Muscle of leg (tissue), 16 donors: ENCODE data around the gene CLEC4D. TPM values are rescaled to one million over a fixed set of nuclear protein-coding genes. Genes with fewer than 3 reads are reported as not detected.

Experiments
- DNase-seq: peaks from one replicate; pipeline ENCODE4 v3.0.0; 2013
- H3K27ac ChIP-seq: one replicate; pipeline ENCODE4 v1.5.1; 2013; ENCODE audit warnings: mild to moderate bottlenecking, low read length, control low read depth
- H3K27me3 ChIP-seq: one replicate; pipeline ENCODE4 v1.6.1; 2013; ENCODE audit warnings: low read length; ENCODE audit not compliant: control insufficient read depth, insufficient read depth
- H3K36me3 ChIP-seq: one replicate; pipeline ENCODE4 v1.6.1; 2013; ENCODE audit warnings: low read length; ENCODE audit not compliant: control insufficient read depth, insufficient read depth
- H3K4me1 ChIP-seq: one replicate; pipeline ENCODE4 v1.6.1; 2013; ENCODE audit warnings: low read length; ENCODE audit not compliant: control insufficient read depth, insufficient read depth
- H3K4me3 ChIP-seq: one replicate; pipeline ENCODE4 v1.5.1; 2013; ENCODE audit warnings: low read length, control low read depth
- H3K9me3 ChIP-seq: replicated peaks from 2 replicates; pipeline ENCODE4 v1.6.1; 2013; ENCODE audit warnings: low read depth, low read length; ENCODE audit not compliant: control insufficient read depth
- WGBS: methylation state at CpG from one replicate; pipeline ENCODE4 v1.1.5; 2013; ENCODE audit warnings: missing lambda C conversion rate; ENCODE audit not compliant: insufficient coverage; 5-methylcytosine and 5-hydroxymethylcytosine counted together
- long read RNA-seq, 11 donors: transcript quantifications; one replicate each; lab custom pipeline, GENCODE V29; 2026
- polyA plus RNA-seq, 8 donors: library from polyadenylated mRNA; unstranded; fragments of 120-200 nt; gene quantifications; one replicate each; pipeline versions ENCODE4 v1.2.1 to v1.2.3, GENCODE V29; 2013; ENCODE audit warnings: inconsistent platforms in 1 of 8, low replicate concordance in 1 of 8; ENCODE audit not compliant: insufficient read length in 8 of 8, insufficient read depth in 1 of 8
- total RNA-seq: library from RNA; stranded (reverse); fragments of 120-200 nt; gene quantifications from one replicate; pipeline ENCODE4 v1.2.4, GENCODE V29; 2013

CLEC4D gene
- total RNA-seq (not detected), polyA plus RNA-seq (under 1 TPM in 1 of 8 donors, not detected in 7; 0.08 TPM)
- long read RNA-seq, donor 1, result 0 reads
- long read RNA-seq, donor 2, result 0 reads
- long read RNA-seq, donor 3, result 0 reads
- long read RNA-seq, donor 4, result 0 reads
- long read RNA-seq, donor 5, result 0 reads
- long read RNA-seq, donor 6, result 0 reads
- long read RNA-seq, donor 7, partial matches to known transcripts, result 0 of 1 reads
- long read RNA-seq, donor 7, other reads (novel, unspliced or antisense), result 0 of 1 reads
- long read RNA-seq, donor 8, partial matches to known transcripts, result 0 of 1 reads
- long read RNA-seq, donor 8, other reads (novel, unspliced or antisense), result 0 of 1 reads
- long read RNA-seq, donor 9, result 0 reads
- long read RNA-seq, donor 10, result 0 reads
- long read RNA-seq, donor 11, result 0 reads

- no CpG with 5 or more reads among the region's 4 CpGs for WGBS
- Histone ChIP-seq H3K36me3 (no peaks in the 10 kb centered on the region), H3K4me1 (no peaks in the 10 kb centered on the region), H3K27ac (no peak within 1 kb of the TSS), H3K4me3 (no peak within 1 kb of the TSS), H3K27me3 (no peaks in the 10 kb centered on the region), H3K9me3 (no peaks in the 10 kb centered on the region)
- DNase-seq, result no peak
Measured at GRCh38 chr12:8513256-8513655, at the start of gene CLEC4D. TSS of gene CLEC4D (plus strand) at chr12:8513503. CDS start at chr12:8513733, 230 bp downstream.

- no peaks in the 10 kb centered on the region for H3K27me3 ChIP-seq
- H3K4me3 ChIP-seq, result no peak overlapping the region
- DNase-seq, result no peak
- H3K4me1 ChIP-seq, result no peaks in the 10 kb centered on the region
- no CpG with 5 or more reads among the region's 2 CpGs for WGBS
- H3K36me3 ChIP-seq, result no peaks in the 10 kb centered on the region
- no peaks in the 10 kb centered on the region for H3K9me3 ChIP-seq
- no peak overlapping the region for H3K27ac ChIP-seq
Measured at GRCh38 chr12:8465301-8465996, 47.9 kb upstream of the CLEC4D start.

DNA sequence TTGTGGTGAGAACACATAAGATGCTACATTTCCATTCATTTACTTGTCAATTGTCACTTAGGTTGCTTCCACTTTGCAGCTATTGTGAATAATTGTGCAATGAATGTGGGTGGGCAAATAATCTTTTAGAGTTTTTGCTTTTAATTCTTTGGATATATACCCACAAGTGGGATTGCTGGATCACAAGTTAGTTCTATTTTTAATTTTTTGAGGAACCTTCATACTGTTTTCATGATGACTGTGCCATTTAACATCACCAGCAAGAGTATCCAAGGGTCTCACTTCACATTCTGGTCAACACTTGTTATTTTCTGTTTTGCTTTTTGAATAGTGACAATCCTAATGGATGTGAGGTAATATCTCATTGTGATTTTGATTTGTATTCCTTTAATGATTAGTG is 47.1 kb upstream of the CLEC4D start:
- DNase-seq, result no peak
- H3K27ac ChIP-seq, result no peak overlapping the region
- no peak overlapping the region for H3K4me3 ChIP-seq
- no peaks in the 10 kb centered on the region for H3K27me3 ChIP-seq
- no peaks in the 10 kb centered on the region for H3K36me3 ChIP-seq
- no peaks in the 10 kb centered on the region for H3K9me3 ChIP-seq
- H3K4me1 ChIP-seq, result no peaks in the 10 kb centered on the region

GRCh38 chr12:8471090-8471489 is 42.2 kb upstream of the CLEC4D start:
- no CpG with 5 or more reads among the region's 1 CpG for WGBS
- no peaks in the 10 kb centered on the region for H3K9me3 ChIP-seq
- H3K4me3 ChIP-seq, result no peak overlapping the region
- no peak for DNase-seq
- H3K27ac ChIP-seq, result no peak overlapping the region
- H3K27me3 ChIP-seq, result no peaks in the 10 kb centered on the region
- no peaks in the 10 kb centered on the region for H3K36me3 ChIP-seq
- no peaks in the 10 kb centered on the region for H3K4me1 ChIP-seq

- Histone ChIP-seq H3K4me1 (no peaks in the 10 kb centered on the region), H3K4me3 (no peak overlapping the region), H3K27ac (no peak overlapping the region), H3K9me3 (no peaks in the 10 kb centered on the region), H3K27me3 (no peaks in the 10 kb centered on the region), H3K36me3 (no peaks in the 10 kb centered on the region)
- DNase-seq, result no peak
Measured at GRCh38 chr12:8475508-8476203, 37.6 kb upstream of the CLEC4D start.

DNA sequence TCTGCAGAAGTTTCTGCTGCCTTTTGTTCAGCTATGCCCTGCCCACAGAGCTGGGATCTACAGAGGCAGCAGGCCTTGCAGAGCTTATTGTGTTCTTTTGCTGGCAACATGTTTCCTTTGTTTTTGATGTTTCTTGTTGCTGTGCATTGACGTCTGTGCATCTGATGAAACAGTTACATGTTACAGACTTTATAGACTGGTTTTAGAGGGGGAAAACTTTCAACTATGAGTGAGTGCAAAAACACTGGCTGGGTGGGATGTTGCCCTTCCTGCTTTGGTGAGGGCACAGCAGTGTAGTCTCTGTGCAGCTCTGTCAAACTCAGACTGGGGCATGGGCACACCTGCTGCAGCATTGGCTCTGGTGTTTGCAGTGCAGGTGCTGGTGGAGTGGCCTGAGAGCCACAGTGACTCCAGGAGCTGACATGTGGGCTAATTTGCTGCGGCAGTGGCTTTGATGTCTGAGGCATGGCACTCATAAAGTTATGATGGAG is 30.7 kb upstream of the CLEC4D start:
- WGBS, result 64% methylated on average over 1 of the region's 2 CpGs
- Histone ChIP-seq H3K4me3 (no peak overlapping the region), H3K9me3 (no peaks in the 10 kb centered on the region), H3K27ac (no peak overlapping the region), H3K36me3 (no peaks in the 10 kb centered on the region), H3K27me3 (no peaks in the 10 kb centered on the region), H3K4me1 (no peaks in the 10 kb centered on the region)
- no peak for DNase-seq

DNA sequence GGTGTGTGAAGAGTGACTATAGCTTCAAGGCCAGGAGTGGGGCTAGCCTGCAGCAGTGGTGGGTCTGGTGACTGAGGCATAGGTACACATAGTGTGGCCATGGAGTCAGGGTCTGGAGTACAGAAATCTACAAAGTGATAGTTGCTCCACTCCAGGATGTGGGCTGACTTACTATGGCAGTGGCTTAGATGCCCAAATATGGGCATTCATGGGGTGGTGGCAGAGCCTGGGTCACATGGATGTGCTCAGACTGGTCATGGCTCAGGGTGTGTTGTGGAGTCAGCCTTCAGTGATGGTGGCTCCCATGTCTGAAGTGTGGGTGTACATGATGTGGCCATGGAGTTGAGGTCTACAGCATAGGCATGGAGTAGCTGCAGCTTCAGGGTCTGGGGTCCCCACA is 30.2 kb upstream of the CLEC4D start:
- Histone ChIP-seq H3K27ac (no peak overlapping the region), H3K4me1 (no peaks in the 10 kb centered on the region), H3K4me3 (no peak overlapping the region), H3K27me3 (no peaks in the 10 kb centered on the region), H3K9me3 (no peaks in the 10 kb centered on the region), H3K36me3 (no peaks in the 10 kb centered on the region)
- no peak for DNase-seq

GRCh38 chr12:8491646-8492530 is 21.4 kb upstream of the CLEC4D start:
- Histone ChIP-seq H3K27ac (no peak overlapping the region), H3K4me3 (no peak overlapping the region)

DNA sequence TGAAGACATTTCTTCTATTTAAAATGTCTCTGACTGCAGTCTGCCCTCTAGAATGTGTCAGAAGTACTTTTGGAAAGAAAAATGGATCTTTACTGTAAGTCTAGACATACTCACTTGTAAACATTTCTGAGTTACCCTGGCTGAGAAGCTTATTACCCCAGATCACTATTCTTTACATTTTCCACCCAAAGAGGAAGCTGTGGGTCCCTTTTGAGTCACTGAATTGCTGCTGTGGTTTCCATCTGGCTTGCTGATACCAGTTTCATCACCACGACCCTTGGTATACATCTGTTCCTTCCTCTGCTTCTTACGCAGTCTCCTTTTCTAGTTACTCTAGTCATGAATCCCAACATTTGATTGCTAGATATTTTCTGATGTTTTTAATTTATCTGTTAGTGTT is 20.2 kb upstream of the CLEC4D start:
- WGBS, result no CpG with 5 or more reads among the region's 2 CpGs
- Histone ChIP-seq H3K27ac (no peak overlapping the region), H3K36me3 (no peaks in the 10 kb centered on the region), H3K27me3 (no peaks in the 10 kb centered on the region), H3K4me1 (no peaks in the 10 kb centered on the region), H3K4me3 (no peak overlapping the region), H3K9me3 (no peaks in the 10 kb centered on the region)
- DNase-seq, result peak; percentile 73

More at GRCh38 chr12:8491646-8492530, 21.4 kb upstream of the CLEC4D start:
- Histone ChIP-seq H3K9me3 (no peaks in the 10 kb centered on the region), H3K27me3 (no peaks in the 10 kb centered on the region), H3K4me1 (no peaks in the 10 kb centered on the region), H3K36me3 (no peaks in the 10 kb centered on the region)
- 73% methylated on average over 1 of the region's 5 CpGs for WGBS
- DNase-seq, result peak; percentile 33
